Osteoblast (primary cell): ENCODE data around the gene LCLAT1. TPM values are rescaled to one million over a fixed set of nuclear protein-coding genes. Genes with fewer than 3 reads are reported as not detected.

Source experiments
- DNase-seq: peaks from one replicate; pipeline ENCODE4 v3.0.0; 2011; ENCODE audit warnings: low spot score, mixed read lengths; ENCODE audit not compliant: insufficient read length; ENCODE audit errors: missing footprints
- H2AFZ ChIP-seq: 2 replicates; pipeline ENCODE4 v1.6.0; 2011; ENCODE audit warnings: mild to moderate bottlenecking, low read length
- H3K27ac ChIP-seq: 2 replicates; pipeline ENCODE4 v1.5.1; 2011; ENCODE audit warnings: mild to moderate bottlenecking, low read depth, low read length, moderate library complexity
- H3K27me3 ChIP-seq: 2 replicates; pipeline ENCODE4 v1.6.0; 2012; ENCODE audit warnings: mild to moderate bottlenecking, control low read depth, inconsistent platforms, low read length, moderate library complexity; ENCODE audit not compliant: insufficient read depth
- H3K36me3 ChIP-seq: 2 replicates; pipeline ENCODE4 v1.5.1; 2011; ENCODE audit warnings: mild to moderate bottlenecking, low read length, control low read depth, moderate library complexity; ENCODE audit not compliant: insufficient read depth
- H3K4me1 ChIP-seq: 2 replicates; pipeline ENCODE4 v1.5.1; 2011; ENCODE audit warnings: mild to moderate bottlenecking, low read length, control low read depth, moderate library complexity; ENCODE audit not compliant: insufficient read depth
- H3K4me2 ChIP-seq: 2 replicates; pipeline ENCODE4 v1.6.0; 2011; ENCODE audit warnings: mild to moderate bottlenecking, low read length; ENCODE audit not compliant: insufficient read depth
- H3K4me3 ChIP-seq: fragments of 200-600 bp; sonication (generic); 3 replicates; pipeline ENCODE4 v1.5.1; 2012; ENCODE audit warnings: mild to moderate bottlenecking, low read length, inconsistent platforms; ENCODE audit not compliant: insufficient read depth
- H3K79me2 ChIP-seq: 2 replicates; pipeline ENCODE4 v1.6.0; 2012; ENCODE audit warnings: mild to moderate bottlenecking, low read length, control low read depth, inconsistent platforms; ENCODE audit not compliant: insufficient read depth
- H3K9me3 ChIP-seq: 2 replicates; pipeline ENCODE4 v1.5.1; 2011; ENCODE audit warnings: low read depth, low read length, control low read depth
- H4K20me1 ChIP-seq: 2 replicates; pipeline ENCODE4 v1.6.0; 2012; ENCODE audit warnings: mild to moderate bottlenecking, low read length, control low read depth; ENCODE audit not compliant: insufficient read depth
- total RNA-seq: library from RNA; depleted of rRNA; stranded (reverse); fragments of >200 nt; gene quantifications from 2 replicates; pipeline ENCODE4 v1.2.3, GENCODE V29; 2012
- TF ChIP-seq, protein P1 (sequence below): IDR thresholded peaks from 2 replicates; pipeline ENCODE4 v1.5.1; 2011; ENCODE audit warnings: mild to moderate bottlenecking, low read depth, low read length, moderate library complexity; ENCODE audit errors: extremely low read depth

LCLAT1 gene
- total RNA-seq, 1 donor = 29.7 TPM

DNA sequence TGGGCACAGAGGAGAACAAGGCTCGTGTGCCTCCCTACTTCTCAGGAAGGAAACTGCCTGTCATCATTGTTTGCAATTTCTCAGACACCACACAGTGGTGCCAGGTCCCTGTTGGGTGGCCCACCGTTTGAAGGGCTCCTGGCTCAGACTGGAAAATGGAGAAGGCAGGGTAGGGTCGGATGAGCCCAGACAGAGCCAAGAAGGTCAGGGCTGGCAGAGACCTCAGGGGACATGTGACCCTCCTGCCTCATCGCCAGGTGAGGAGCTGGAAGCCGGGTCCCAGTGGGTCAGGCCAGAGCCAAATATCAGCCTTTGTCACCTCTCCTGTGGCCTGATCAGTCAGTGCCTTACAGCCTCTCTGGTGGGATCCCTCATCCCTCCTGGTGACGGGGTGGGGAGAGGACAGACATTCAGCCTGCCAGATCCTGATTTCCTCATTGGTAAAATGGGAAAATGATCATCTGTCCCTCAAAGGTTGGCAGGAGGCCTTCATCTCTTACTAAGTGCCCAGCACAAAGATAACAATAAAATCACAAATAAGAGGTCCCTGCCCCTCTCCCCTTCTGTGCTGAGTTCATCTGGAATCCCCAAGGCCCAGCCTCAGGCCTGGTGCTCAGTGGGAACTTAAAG, 242.6 kb downstream of the LCLAT1 start:
- no peaks in the 10 kb centered on the region for H3K9me3 ChIP-seq
- H3K27ac ChIP-seq = no peak overlapping the region
- no peaks in the 10 kb centered on the region for H3K27me3 ChIP-seq

GRCh38 chr2:30690126-30690561, 243.1 kb downstream of the LCLAT1 start:
- Histone ChIP-seq H3K36me3 (no peaks in the 10 kb centered on the region), H3K79me2 (no peaks in the 10 kb centered on the region), H3K4me1 (peaks cover 3% of the 10 kb centered on the region), H2AFZ (no peak overlapping the region), H3K9me3 (no peaks in the 10 kb centered on the region), H3K27me3 (no peaks in the 10 kb centered on the region), H3K4me3 (no peak overlapping the region), H3K27ac (no peak overlapping the region), H3K4me2 (no peak overlapping the region), H4K20me1 (no peaks in the 10 kb centered on the region)
- TF ChIP-seq, protein P1, sequence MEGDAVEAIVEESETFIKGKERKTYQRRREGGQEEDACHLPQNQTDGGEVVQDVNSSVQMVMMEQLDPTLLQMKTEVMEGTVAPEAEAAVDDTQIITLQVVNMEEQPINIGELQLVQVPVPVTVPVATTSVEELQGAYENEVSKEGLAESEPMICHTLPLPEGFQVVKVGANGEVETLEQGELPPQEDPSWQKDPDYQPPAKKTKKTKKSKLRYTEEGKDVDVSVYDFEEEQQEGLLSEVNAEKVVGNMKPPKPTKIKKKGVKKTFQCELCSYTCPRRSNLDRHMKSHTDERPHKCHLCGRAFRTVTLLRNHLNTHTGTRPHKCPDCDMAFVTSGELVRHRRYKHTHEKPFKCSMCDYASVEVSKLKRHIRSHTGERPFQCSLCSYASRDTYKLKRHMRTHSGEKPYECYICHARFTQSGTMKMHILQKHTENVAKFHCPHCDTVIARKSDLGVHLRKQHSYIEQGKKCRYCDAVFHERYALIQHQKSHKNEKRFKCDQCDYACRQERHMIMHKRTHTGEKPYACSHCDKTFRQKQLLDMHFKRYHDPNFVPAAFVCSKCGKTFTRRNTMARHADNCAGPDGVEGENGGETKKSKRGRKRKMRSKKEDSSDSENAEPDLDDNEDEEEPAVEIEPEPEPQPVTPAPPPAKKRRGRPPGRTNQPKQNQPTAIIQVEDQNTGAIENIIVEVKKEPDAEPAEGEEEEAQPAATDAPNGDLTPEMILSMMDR = no peak
- DNase-seq = no peak

More for the DNA sequence above, 242.6 kb downstream of the LCLAT1 start:
- no peaks in the 10 kb centered on the region for H4K20me1 ChIP-seq
- peaks cover 3% of the 10 kb centered on the region for H3K4me1 ChIP-seq
- no peaks in the 10 kb centered on the region for H3K36me3 ChIP-seq
- no peaks in the 10 kb centered on the region for H3K79me2 ChIP-seq
- TF ChIP-seq, protein P1 = no peak
- H3K4me2 ChIP-seq = no peak overlapping the region
- H3K4me3 ChIP-seq = no peak overlapping the region
- no peak for DNase-seq
- H2AFZ ChIP-seq = no peak overlapping the region

GRCh38 chr2:30691091-30691947, 244.3 kb downstream of the LCLAT1 start:
- no peak for DNase-seq
- no peak overlapping the region for H3K4me2 ChIP-seq
- no peak overlapping the region for H2AFZ ChIP-seq
- no peaks in the 10 kb centered on the region for H4K20me1 ChIP-seq
- H3K27ac ChIP-seq = no peak overlapping the region
- H3K36me3 ChIP-seq = no peaks in the 10 kb centered on the region
- peaks cover 3% of the 10 kb centered on the region for H3K4me1 ChIP-seq
- H3K4me3 ChIP-seq = no peak overlapping the region
- TF ChIP-seq, protein P1 = no peak
- H3K27me3 ChIP-seq = no peaks in the 10 kb centered on the region
- H3K79me2 ChIP-seq = no peaks in the 10 kb centered on the region
- no peaks in the 10 kb centered on the region for H3K9me3 ChIP-seq
